Measurements from ENCODE around the gene BACE2. TPM values are rescaled to one million over a fixed set of nuclear protein-coding genes. Genes with fewer than 3 reads are reported as not detected.

The BACE2 gene
- total and polyA plus RNA-seq, 2 donors (not counting 3 experiments of a cell fraction or from before 2014, with no cell fraction given) = 113 to 184 TPM

DNA sequence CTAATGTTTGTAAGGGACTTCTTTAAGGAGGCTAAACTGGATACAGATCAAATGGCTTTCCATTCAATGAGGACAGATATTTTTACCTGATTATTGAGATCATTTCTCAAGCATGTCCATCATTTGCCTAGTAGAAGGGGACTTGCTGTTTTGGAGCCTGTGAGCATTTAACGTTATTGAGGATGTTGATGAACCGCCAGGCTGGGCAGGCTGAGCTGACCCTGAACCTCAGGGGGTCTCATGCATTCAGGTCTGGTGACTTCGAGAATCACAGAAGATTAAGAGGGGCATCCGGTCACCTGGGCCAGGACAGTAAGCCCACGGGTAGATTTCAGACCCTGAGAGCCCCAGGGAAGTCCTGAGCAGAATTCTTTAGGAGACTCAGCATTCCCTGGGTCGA is 63.1 kb downstream of the BACE2 start:
- Histone ChIP-seq H3K9ac (replicated peaks; ENCODE audit: extremely low read depth, insufficient read depth, low read length) (no peak overlapping the region), H3K79me2 (ENCODE audit: control insufficient read depth, insufficient read depth, low read length) (no peaks in the 10 kb centered on the region), H3K9me1 (replicated peaks; ENCODE audit: control insufficient read depth, extremely low read depth, insufficient read depth, low read length) (no peaks in the 10 kb centered on the region), H3K4me2 (ENCODE audit: insufficient read depth, low read length) (no peak overlapping the region), H4K20me1 (replicated peaks; ENCODE audit: control insufficient read depth, extremely low read depth, insufficient read depth, low read length) (no peaks in the 10 kb centered on the region), H3K27ac (ENCODE audit: insufficient read depth, low read depth, low read length) (no peak overlapping the region), H3K9me3 (replicated peaks; ENCODE audit: control insufficient read depth, insufficient read depth, low read length) (no peaks in the 10 kb centered on the region), H3K27me3 (ENCODE audit: control insufficient read depth in 2 of 2, insufficient read depth in 2 of 2, low read length in 2 of 2) (no peaks in the 10 kb centered on the region), H3K4me3 (replicated peaks in 1 of 3; ENCODE audit: insufficient read depth in 1 of 3, low read depth in 1 of 3, low read length in 3 of 3) (no peak overlapping the region), H3K4me1 (ENCODE audit: control insufficient read depth, extremely low read depth, insufficient read depth, low read length) (peaks cover 2% of the 10 kb centered on the region), H3K36me3 (ENCODE audit: control insufficient read depth in 2 of 2, extremely low read depth in 1 of 2, insufficient read depth in 2 of 2, low read length in 2 of 2) (peaks cover 0 to 14% of the 10 kb centered on the region in 2 experiments), H2AFZ (ENCODE audit: low read depth, low read length) (no peak overlapping the region)
- intact Hi-C loops (cut with micrococcal nuclease) (no loop called here), dilution Hi-C loops (cut with MboI; ENCODE audit: extremely low pct_ligation_motif_present, low sequenced_read_pairs) (no loop called here)
- POLR2A ChIA-PET = no interaction called here
- CTCF ChIA-PET = interaction anchor here (1.3 kb wide), 1 partner anchor 84 kb away, joined by 3 read pairs; no protein-coding TSS in a partner anchor
- DNase-seq (ENCODE audit: low read depth, low spot score) (no peak), FAIRE-seq (no peak)
- BruUV-seq (replicated peaks) = no TSS peak
- TF ChIP-seq EZH2 (IDR thresholded peaks at IDR 0.05; ENCODE audit: borderline replicate concordance, low read depth, low read length, severe bottlenecking) (no peak), GATA2 (IDR thresholded peaks at IDR 0.05; ENCODE audit: insufficient read depth, insufficient read length, low read depth, low read length) (no peak), POLR2A (IDR thresholded peaks at IDR 0.05; ENCODE audit: low read depth, low read length) (no peak)
- TF ChIP-seq, protein P1, sequence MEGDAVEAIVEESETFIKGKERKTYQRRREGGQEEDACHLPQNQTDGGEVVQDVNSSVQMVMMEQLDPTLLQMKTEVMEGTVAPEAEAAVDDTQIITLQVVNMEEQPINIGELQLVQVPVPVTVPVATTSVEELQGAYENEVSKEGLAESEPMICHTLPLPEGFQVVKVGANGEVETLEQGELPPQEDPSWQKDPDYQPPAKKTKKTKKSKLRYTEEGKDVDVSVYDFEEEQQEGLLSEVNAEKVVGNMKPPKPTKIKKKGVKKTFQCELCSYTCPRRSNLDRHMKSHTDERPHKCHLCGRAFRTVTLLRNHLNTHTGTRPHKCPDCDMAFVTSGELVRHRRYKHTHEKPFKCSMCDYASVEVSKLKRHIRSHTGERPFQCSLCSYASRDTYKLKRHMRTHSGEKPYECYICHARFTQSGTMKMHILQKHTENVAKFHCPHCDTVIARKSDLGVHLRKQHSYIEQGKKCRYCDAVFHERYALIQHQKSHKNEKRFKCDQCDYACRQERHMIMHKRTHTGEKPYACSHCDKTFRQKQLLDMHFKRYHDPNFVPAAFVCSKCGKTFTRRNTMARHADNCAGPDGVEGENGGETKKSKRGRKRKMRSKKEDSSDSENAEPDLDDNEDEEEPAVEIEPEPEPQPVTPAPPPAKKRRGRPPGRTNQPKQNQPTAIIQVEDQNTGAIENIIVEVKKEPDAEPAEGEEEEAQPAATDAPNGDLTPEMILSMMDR (IDR thresholded peaks at IDR 0.05; ENCODE audit: extremely low read depth in 1 of 2, insufficient read depth in 1 of 2, low read depth in 1 of 2, low read length in 2 of 2) = no peak
- TF ChIP-seq, protein P2, sequence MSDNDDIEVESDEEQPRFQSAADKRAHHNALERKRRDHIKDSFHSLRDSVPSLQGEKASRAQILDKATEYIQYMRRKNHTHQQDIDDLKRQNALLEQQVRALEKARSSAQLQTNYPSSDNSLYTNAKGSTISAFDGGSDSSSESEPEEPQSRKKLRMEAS (IDR thresholded peaks at IDR 0.05; ENCODE audit: insufficient read depth, insufficient read length) = no peak

DNA sequence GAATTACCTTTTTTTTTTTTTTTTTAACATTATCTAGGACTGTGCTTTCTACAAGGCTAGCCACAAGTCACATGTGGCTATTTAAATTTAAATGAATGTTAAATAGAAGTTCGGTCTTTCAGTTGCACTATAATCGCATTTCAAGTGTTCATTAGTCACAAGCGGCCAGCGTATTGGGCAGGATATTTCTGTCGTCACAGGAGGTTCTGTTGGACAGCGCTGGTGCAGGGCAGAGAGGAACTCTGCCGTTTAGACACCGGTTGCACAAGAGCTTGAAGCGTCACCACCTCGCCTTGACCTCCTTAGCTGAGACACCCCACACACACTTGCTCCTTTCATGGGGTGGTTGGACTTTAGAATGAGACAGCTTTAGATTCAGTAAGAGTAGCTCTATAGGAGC is 64.1 kb downstream of the BACE2 start:
- H3K36me3 ChIP-seq (ENCODE audit: control insufficient read depth in 2 of 2, extremely low read depth in 1 of 2, insufficient read depth in 2 of 2, low read length in 2 of 2) = peaks cover 0 to 9% of the 10 kb centered on the region in 2 experiments
- no TSS peak for BruUV-seq (replicated peaks)
- CTCF ChIA-PET = no interaction called here
- H3K27ac ChIP-seq (ENCODE audit: insufficient read depth, low read depth, low read length) = no peak overlapping the region
- H4K20me1 ChIP-seq (replicated peaks; ENCODE audit: control insufficient read depth, extremely low read depth, insufficient read depth, low read length) = no peaks in the 10 kb centered on the region
- H3K9ac ChIP-seq (replicated peaks; ENCODE audit: extremely low read depth, insufficient read depth, low read length) = no peak overlapping the region
- H3K4me2 ChIP-seq (ENCODE audit: insufficient read depth, low read length) = no peak overlapping the region
- peaks cover 2% of the 10 kb centered on the region for H3K4me1 ChIP-seq (ENCODE audit: control insufficient read depth, extremely low read depth, insufficient read depth, low read length)
- H3K4me3 ChIP-seq (replicated peaks in 1 of 3; ENCODE audit: insufficient read depth in 1 of 3, low read depth in 1 of 3, low read length in 3 of 3) = no peak overlapping the region
- H2AFZ ChIP-seq (ENCODE audit: low read depth, low read length) = no peak overlapping the region
- POLR2A ChIA-PET = no interaction called here
- no peaks in the 10 kb centered on the region for H3K27me3 ChIP-seq (ENCODE audit: control insufficient read depth in 2 of 2, insufficient read depth in 2 of 2, low read length in 2 of 2)
- H3K9me3 ChIP-seq (replicated peaks; ENCODE audit: control insufficient read depth, insufficient read depth, low read length) = no peaks in the 10 kb centered on the region
- no peak for TF ChIP-seq GATA2 (IDR thresholded peaks at IDR 0.05; ENCODE audit: insufficient read depth, insufficient read length, low read depth, low read length)
- no peak for TF ChIP-seq POLR2A (IDR thresholded peaks at IDR 0.05; ENCODE audit: low read depth, low read length)
- no peak for TF ChIP-seq FOS (IDR thresholded peaks at IDR 0.05; ENCODE audit: borderline replicate concordance, insufficient read depth, low read length)
- TF ChIP-seq JUN (IDR thresholded peaks at IDR 0.05; ENCODE audit: borderline replicate concordance, insufficient read depth, insufficient read length, low read depth) = no peak
- TF ChIP-seq MYC (IDR thresholded peaks at IDR 0.05; ENCODE audit: low read depth, low read length) = no peak
- TF ChIP-seq, protein P2 (IDR thresholded peaks at IDR 0.05; ENCODE audit: insufficient read depth, insufficient read length) = no peak
- no peak for TF ChIP-seq POLR2AphosphoS5 (IDR thresholded peaks at IDR 0.05; ENCODE audit: insufficient read depth, low read depth, low read length)
- no peak for TF ChIP-seq EZH2 (IDR thresholded peaks at IDR 0.05; ENCODE audit: borderline replicate concordance, low read depth, low read length, severe bottlenecking)
- TF ChIP-seq, protein P1 (IDR thresholded peaks at IDR 0.05; ENCODE audit: extremely low read depth in 1 of 2, insufficient read depth in 1 of 2, low read depth in 1 of 2, low read length in 2 of 2) = no peak
- no peaks in the 10 kb centered on the region for H3K79me2 ChIP-seq (ENCODE audit: control insufficient read depth, insufficient read depth, low read length)
- no peaks in the 10 kb centered on the region for H3K9me1 ChIP-seq (replicated peaks; ENCODE audit: control insufficient read depth, extremely low read depth, insufficient read depth, low read length)
- no peak for FAIRE-seq
- intact Hi-C loops (cut with micrococcal nuclease) (no loop called here), dilution Hi-C loops (cut with MboI; ENCODE audit: extremely low pct_ligation_motif_present, low sequenced_read_pairs) (no loop called here)
- no peak for DNase-seq (ENCODE audit: low read depth, low spot score)
